ENCODE results near the gene CLCN7.

CLCN7 gene, protein sequence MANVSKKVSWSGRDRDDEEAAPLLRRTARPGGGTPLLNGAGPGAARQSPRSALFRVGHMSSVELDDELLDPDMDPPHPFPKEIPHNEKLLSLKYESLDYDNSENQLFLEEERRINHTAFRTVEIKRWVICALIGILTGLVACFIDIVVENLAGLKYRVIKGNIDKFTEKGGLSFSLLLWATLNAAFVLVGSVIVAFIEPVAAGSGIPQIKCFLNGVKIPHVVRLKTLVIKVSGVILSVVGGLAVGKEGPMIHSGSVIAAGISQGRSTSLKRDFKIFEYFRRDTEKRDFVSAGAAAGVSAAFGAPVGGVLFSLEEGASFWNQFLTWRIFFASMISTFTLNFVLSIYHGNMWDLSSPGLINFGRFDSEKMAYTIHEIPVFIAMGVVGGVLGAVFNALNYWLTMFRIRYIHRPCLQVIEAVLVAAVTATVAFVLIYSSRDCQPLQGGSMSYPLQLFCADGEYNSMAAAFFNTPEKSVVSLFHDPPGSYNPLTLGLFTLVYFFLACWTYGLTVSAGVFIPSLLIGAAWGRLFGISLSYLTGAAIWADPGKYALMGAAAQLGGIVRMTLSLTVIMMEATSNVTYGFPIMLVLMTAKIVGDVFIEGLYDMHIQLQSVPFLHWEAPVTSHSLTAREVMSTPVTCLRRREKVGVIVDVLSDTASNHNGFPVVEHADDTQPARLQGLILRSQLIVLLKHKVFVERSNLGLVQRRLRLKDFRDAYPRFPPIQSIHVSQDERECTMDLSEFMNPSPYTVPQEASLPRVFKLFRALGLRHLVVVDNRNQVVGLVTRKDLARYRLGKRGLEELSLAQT

DNA sequence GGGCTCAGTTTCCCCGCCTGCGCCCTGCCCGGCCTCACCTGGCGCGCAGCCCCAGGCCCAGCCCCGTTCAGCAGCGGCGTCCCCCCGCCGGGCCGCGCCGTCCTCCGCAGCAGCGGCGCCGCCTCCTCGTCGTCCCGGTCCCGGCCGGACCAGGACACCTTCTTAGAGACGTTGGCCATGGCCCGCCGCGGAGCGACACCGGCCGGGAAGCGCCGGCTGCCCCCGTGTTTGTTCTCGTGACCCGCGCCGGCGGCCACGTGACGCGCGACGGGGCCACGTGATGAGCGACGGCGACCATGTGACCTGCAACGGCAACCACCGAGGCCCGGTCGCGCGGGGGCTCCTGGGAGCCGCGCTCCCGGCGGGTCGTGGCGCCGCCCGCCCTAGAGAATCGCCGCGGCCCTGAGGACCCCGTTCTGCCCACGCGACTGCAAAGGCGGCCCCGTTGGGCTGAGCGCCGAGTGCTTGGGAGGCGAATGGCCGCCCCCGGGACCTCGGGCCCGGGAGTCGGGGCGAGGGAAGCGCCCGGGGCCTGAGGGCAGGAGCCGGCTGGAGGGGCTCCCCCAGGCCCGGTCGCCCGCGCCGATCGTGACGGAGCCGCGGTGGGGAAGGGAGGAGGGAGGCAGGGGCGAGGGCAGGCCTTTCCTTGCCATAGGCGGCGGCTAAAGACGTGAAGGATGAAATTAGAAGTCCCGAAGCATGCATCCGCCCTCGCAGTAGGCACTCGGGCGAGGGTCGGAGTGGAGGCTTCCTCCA is at the start of gene CLCN7:
Gene CLCN7 (minus strand): TSS at position 233 of the 756 bp plus-strand sequence. CDS start 54 bp downstream, at position 179.
- peak; percentile 78 for DNase-seq

- no peak for DNase-seq
These were observed 49.5 kb upstream of the CLCN7 start for GRCh38 chr16:1524366-1524765.

- DNase-seq = no peak
These were observed 48.9 kb upstream of the CLCN7 start for GRCh38 chr16:1523581-1524245.

- DNase-seq = no peak
These were observed 45.6 kb upstream of the CLCN7 start for GRCh38 chr16:1520461-1520860.

DNA sequence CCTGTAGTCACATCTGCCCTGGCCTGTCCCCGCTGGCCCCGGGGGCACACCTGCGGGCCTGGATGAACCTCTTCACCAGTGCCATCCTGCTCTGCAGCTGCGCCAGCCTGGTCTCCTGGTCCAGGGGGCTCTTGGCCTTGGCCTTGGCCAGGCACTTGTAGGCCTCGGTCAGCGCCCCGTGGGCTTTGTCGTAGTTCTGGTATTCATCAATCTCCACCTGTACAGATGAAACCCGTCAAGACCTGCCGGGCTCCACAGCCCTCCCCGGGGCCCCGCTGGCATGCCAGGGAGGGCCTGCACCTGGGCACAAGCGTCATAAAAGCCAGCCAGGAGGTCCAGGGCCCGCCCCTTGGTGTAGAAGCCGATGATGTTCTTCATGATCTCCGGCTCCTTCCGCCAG is 45.0 kb upstream of the CLCN7 start:
- DNase-seq = no peak

DNA sequence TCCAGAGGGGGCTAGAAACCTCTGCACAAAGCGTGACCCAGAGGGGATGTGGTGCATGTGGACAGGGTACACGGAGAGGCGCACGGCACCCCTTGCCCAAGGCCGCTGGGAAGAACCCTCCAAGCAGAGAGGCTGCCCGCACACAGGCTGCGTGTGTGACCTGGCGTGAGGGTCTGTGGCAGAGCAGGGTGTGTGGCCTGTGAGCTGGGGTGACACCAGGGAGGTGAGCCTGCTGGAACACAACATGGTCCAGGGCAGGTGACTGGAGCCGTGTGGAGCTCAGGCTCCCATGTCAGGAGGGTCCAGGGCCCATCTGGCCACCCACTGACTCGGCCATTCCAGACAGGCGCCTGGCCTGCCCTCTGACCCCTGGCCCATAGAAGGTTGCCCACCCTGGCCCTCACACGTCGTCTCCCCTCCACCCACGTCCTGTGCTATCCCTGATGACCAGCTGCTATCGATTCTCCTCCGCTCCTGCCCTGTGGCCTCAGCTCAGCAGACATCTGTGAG is 43.9 kb upstream of the CLCN7 start:
- no peak for DNase-seq

DNA sequence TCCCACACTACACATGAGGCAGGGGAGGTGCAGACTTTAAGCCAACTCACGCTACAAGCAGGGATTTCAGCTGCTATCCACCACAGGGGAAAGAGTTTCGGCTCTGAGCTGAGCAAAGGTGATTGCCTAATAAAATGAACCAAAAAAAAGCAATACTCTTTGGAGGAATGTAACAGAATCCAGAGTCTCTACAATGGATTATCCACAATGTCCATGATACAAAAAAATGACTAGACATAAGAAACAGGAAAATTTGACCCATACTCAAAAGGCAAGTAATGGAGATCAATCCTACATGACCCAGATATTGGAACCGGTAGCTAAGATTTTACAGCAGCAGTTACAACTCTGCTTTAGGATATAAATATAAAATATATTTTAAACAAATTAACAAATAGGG is 39.7 kb upstream of the CLCN7 start:
- DNase-seq = no peak

DNA sequence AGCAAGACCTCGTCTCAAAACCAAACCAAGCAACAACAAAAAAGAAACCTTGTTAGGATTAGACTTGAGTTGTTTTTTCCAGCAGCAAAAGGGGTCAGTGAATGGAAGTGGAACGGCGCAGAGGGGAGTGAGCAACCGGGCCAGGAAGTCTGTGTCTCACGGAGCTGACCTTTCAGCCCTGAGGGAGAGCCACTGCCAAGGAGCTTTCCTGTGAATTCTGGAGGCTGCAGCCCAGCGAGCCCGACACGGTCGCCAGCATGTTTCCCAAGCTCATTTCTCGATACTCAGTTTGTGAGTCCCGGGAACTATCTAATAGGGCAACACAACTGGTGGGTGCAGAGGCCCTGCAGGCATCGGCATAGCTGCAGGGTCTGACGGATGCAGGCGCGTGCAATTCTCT is 37.9 kb upstream of the CLCN7 start:
- no peak for DNase-seq

DNA sequence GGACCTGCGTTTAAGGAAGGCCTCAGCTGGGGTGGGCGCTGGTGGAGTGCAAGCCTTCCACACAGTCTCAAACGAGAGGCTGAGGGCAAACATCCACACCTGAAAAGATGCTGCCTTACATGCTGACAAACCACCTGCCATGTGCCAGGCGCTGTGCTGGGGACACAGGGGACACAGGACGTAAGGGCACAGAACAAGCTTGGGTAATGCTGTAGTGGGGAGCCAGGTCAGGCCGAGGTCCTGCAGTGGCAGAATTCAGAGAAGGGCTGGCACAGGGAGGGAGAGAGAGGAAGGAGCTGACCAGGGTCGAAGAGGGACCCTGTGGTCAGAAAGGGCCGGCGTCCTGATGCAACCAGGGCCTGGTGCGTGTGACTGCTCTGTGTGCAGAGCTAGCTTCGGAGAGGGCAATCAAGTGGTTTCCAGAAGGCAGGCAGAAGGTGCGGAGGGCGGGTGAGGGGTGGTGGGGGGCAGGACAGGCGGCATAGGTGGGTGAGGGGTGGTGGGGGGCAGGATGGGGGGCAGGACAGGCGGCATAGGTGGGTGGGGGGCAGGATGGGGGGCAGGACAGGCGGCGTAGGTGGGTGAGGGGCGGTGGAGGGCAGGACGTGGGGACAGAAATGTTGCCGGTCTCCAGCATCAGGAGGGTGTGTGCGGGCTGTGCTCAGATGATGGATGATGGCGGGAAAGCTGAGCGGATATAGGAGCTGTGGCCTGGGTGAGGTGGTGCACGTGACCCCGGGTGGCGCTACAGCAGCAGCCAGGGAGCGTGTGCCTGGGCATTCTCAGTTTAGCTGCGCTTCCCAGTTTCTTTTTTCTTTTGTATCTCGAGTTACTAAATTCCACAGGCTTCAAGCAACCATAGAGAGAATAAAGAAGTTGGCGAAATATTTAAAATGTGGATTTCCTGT is 37.1 kb upstream of the CLCN7 start:
- DNase-seq = no peak

GRCh38 chr16:1510941-1511351 is 36.1 kb upstream of the CLCN7 start:
- no peak for DNase-seq

DNA sequence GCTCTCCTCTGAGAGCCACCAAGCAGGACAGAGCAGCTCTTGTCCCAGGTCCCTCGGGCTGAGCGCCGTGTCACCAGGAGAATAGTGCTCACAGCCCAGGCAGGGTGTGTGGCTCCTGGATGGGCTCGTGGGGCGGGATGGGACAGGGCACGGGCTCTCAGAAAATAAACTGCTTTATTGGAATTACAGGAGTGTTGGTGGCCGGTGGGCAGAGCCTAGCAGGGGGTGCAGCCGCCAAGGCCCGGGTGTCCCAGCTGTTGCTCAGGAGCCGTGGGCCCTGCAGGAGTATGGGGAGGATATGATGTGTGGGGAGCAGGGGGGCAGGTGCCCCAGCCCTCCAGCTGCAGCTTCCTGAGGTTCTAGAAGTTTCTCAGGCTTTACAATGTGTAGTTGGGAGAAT is 35.4 kb upstream of the CLCN7 start:
- DNase-seq = no peak

- no peak for DNase-seq
These were observed 34.7 kb upstream of the CLCN7 start for GRCh38 chr16:1509307-1510221.

- DNase-seq = no peak
These were observed 33.8 kb upstream of the CLCN7 start for GRCh38 chr16:1508494-1509187.

- no peak for DNase-seq
These were observed 31.8 kb upstream of the CLCN7 start for GRCh38 chr16:1506494-1507213.

DNA sequence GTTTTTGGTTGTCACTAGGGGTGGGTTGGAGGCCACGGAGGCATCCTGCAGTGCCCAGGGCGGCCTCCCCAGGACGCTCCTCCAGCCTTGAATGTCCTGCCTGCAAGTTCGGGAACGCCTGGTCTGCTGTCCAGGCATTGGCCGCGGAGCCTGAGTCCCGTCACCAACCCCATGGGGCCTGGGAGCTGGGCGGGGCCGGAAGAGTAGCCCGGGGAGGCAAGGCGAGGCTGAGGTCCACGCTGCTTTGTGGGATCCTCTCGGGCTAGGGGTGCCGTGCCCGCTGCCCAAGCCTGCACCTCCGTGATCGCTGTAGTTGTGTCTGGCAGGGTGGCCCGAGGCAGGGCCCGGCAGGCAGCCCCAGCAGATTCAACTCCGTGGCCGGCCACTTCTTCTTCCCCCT is 31.1 kb upstream of the CLCN7 start:
- no peak for DNase-seq

DNA sequence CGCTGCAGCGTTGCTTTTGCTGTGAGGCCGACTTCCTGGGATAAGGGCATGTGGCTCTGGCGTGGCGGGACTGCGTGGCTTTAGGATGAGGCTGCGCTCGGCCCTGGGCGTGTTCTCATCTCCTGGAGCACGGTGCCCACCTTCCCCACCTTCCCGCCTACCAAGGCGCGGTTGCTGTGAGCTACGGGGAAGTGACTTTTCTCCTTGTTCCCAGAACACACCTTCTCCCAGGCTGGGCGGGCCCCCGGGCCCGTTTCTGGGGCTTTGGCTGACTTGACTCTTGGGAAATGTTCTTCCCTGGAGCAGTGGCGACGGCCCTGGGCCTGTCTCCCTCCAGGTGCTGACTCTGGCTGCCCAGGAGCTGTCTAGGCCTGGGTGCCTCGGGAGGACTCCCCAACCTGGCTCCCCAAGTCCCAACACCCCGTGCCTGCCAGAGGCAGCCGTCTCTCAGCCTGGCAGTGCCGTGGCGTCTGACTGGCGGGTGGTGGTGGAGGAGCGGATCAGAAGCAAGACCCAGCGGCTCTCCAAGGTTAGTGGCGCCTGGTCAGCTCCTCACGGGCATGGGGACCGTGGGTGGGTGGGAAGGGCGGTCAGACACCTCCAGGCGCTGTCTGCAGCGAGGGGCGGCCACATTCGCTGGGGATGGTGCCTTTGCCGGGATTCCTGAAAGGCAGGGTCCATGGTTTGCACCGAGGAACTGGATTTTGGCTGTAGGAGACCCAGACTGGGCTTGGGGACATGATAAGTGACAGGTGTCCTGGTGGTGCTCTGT is 30.4 kb upstream of the CLCN7 start:
- DNase-seq = no peak

- DNase-seq = no peak
These were observed 28.5 kb upstream of the CLCN7 start for GRCh38 chr16:1503110-1503955.

Measured in fibroblast of upper back skin (primary cell).